Fibroblast of villous mesenchyme (primary cell): ENCODE results near the gene FBL. TPM values are rescaled to one million over a fixed set of nuclear protein-coding genes. Genes with fewer than 3 reads are reported as not detected.
"Not testable (repeated sequence)": the region's sequence is repeated elsewhere in the genome, so short reads cannot be mapped to it uniquely, and the experiment has no call there.

Experiments used
- DNase-seq: peaks from one replicate; pipeline ENCODE4 v3.0.0-alpha.2; 2010; ENCODE audit warnings: low read depth
- H3K4me3 ChIP-seq: 2 replicates; pipeline ENCODE4 v1.5.1; 2011; ENCODE audit warnings: low read depth, mild to moderate bottlenecking, low read length
- total RNA-seq: library from RNA; depleted of rRNA; stranded (reverse); fragments of >200 nt; gene quantifications from 2 replicates; pipeline ENCODE4 v1.2.3, GENCODE V29; 2012
- TF ChIP-seq, protein P1 (sequence below): IDR thresholded peaks from 2 replicates; pipeline ENCODE4 v1.5.1; 2012; ENCODE audit warnings: low read depth, mild to moderate bottlenecking, low read length; ENCODE audit not compliant: insufficient read depth

The FBL gene
- 83.3 and 114 TPM in 2 replicates for total RNA-seq

DNA sequence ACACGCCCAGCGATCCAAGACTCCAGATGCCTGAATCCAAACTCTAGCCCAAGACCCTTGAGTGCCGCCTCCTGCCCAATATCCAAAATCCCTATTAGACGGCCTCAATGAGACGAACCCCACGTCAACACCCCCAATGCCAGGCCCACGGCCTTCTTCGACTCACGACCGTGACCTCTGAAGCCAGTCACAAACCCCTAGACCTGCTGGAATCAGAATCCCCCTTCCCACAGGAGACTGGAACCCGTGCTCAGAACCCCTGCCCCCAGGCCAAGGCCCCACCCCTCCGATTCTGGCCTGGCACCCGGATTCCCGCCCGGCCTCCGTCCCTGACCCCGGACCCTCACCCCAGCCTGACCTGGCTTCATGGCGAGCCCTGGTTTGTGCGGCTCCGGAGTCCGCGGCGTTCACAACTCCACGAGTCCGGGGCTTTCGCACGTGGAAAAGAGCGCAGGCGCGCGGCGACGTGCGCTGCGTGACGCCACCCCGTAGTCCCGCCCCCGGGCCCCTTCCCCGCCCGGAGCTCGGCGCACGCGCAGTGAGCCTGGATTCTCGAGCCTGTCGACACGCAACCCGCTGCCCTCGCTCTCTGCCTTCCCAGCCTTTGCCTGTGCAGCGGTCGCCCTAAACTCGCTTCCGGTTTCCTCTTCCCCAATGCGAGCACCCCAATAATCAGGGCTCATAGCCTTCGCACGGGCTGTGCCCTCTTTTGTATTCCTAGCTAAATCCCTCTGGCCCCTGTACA lies at the start of gene FBL:
Gene FBL (minus strand): TSS at position 447 of the 745 bp plus-strand sequence. CDS start 79 bp downstream, at position 368.
- peak within 1 kb of the TSS; percentile 80 for H3K4me3 ChIP-seq
- peak; percentile 90 for DNase-seq
- TF ChIP-seq, protein P1, sequence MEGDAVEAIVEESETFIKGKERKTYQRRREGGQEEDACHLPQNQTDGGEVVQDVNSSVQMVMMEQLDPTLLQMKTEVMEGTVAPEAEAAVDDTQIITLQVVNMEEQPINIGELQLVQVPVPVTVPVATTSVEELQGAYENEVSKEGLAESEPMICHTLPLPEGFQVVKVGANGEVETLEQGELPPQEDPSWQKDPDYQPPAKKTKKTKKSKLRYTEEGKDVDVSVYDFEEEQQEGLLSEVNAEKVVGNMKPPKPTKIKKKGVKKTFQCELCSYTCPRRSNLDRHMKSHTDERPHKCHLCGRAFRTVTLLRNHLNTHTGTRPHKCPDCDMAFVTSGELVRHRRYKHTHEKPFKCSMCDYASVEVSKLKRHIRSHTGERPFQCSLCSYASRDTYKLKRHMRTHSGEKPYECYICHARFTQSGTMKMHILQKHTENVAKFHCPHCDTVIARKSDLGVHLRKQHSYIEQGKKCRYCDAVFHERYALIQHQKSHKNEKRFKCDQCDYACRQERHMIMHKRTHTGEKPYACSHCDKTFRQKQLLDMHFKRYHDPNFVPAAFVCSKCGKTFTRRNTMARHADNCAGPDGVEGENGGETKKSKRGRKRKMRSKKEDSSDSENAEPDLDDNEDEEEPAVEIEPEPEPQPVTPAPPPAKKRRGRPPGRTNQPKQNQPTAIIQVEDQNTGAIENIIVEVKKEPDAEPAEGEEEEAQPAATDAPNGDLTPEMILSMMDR = no peak

DNA sequence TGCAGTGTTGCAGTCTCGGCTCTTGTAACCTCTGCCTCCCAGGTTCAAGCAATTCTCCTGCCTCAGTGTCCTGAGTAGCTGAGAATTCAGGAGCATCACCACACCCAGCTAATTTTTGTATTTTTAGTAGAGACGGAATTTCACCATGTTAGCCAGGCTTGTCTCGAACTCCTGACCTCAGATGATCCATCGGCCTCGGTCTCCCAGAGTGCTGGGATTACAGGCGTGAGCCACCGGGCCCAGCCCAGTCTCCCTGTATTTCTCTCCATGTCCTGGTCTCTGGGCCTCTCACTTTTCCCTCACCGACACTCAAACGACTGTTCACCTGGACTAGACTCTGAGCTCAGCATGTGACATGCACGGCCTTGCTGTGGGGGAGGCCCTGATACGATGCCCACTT lies 48.9 kb upstream of the FBL start:
- not testable (repeated sequence) for H3K4me3 ChIP-seq, DNase-seq

DNA sequence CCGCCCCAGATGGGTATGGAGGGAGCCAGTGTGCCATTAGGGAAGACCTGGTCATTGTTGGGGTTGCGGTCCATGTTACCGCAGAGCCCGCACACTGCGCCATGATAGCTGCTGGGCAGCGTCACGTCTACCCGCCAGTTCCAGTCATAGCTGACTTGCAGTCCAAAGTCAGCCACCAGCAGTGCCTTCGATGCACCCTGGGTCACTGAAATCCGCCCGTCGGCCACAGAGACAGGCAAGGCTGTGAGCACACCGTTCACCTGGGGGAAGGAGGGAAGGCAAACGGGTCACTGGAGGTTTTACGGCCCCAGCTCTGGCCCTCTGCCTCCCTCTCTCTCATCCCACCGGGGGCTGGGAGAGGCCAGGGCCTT lies 48.0 kb upstream of the FBL start:
- not testable (repeated sequence) for DNase-seq, H3K4me3 ChIP-seq

DNA sequence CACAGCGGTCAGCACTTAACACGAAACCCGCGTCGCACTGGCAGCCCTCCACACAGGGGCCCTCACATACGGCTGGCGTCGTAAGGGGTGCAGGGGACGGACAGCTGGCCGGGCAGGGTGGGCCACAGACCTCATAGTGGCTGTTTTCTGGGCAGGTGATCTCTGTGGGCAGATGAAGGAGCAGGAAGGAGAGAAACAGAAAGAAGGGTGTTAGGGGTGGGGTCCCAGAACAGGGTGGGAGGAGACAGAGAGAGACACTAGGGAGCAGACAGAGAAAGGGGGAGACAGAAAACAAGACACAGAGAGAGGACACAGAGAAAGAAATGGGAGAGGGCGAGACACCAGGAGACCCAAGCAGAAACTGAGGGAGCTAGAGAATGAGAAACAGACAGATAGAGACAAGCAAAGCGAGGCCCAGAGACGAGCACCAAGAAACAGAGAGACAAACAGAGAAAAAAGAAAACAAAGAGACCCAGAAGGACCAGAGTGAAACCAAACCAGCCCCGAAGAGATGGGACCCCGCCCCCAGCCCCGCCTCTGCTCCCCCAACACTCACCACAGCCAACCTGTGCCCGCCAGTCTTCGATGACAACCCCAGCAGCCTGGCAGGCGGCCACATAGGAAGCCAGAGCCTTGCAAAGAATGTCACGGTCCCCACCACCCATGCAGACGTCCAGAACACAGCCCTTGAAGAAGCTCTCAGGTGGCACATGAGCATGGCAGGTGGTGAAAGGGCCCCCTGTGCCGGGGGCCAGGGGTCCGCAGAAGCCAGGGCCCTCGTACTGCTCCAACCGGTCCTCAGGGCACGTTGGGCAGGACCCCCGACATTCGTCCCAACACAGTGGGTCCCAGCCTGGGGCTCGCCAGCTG lies 47.4 kb upstream of the FBL start:
- H3K4me3 ChIP-seq, DNase-seq: not testable (repeated sequence)

DNA sequence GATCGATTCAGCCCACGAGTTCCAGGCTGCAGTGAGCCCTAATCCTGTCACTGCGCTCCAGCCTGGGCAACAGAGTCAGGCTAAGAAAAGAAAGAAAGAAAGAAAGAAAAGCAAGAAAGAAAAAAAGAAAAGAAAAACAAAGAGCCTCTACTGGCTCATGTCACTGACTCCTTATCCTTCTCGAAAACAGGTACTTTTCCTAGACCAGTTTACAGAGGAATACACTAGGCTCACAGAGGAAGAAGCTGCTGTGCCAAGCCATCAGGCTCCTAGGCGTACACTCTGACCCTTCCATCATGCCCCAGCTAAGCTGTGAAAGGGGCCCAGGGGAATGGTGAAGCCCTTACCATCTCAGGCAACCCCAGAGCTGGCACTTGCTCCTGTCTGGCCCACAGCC lies 46.3 kb upstream of the FBL start:
- not testable (repeated sequence) for H3K4me3 ChIP-seq, DNase-seq

DNA sequence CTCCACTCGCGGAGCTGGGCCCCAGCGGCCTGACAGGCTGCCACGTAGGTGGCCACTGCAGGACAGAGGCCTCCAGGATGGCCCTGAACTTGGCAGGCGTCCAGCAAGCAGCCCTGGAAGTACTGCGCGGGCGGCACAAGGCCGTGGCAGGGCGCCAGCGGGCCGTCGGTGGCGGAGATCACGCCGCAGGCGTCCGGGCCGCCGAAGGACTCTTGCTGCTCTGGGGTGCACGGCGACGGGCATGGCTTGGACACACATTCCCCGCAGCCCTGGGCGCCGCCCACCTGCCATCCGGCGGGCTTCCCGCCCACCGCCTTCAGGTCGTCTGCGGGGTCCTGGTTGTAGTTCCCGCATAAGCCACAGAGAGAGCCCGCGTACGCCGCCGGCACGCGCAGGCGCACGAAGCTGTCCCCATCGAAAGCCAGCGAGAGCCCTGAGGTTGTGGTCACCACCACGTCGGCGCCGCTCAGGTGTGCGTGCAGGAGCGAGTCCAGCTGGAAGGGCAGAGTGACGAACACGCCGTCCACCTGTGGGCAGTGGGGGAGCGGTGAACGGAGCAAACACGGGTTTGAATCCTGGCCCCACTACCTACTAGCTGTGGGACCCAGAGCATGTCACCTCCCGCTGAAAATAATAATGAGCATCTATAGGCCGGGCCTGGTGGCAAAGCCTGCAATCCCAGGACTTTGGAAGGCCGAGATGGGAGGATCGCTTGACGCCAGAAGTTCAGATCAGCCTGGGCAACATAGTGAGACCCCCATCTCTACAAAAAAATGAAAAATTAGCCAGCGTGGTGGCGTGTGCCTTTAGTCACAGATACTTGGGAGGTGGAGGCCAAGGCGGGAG lies 45.7 kb upstream of the FBL start:
- H3K4me3 ChIP-seq, DNase-seq: not testable (repeated sequence)

DNA sequence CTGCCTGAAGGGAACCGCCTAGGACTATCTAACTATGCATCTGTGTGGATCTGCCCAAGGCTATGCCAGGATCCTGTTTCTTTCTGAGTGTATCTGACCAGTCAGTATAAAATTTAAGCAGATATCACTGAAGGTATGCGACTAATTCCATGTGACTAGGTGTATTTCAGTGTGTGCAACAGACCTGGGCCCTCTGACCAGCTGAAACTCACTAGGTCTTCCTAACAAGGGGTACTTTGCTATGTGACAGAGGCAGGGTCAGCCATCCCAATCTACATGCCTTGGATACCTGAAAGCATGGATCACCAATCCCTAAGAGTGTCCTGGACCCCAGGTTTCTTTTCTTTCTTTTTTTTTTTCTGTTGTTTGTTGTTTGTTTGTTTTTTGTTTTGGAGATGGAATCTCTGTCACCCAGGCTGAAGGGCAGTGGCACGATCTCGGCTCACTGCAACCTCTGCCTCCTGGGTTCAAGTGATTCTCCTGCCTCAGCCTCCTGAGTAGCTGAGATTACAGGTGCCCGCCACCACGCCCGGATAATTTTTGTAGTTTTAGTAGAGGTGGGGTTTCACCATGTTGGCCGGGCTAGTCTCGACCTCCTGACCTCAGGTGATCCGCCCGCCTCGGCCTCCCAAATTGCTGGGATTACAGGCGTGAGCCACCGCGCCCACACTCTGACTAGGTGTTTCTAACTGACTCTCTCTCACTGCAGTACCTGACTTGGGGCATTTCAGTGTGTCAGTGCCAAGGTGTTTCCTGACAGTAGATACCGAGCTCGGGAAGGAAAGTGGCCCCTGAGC lies 44.8 kb upstream of the FBL start:
- no peak overlapping the region for H3K4me3 ChIP-seq
- TF ChIP-seq, protein P1 = no peak
- no peak for DNase-seq

DNA sequence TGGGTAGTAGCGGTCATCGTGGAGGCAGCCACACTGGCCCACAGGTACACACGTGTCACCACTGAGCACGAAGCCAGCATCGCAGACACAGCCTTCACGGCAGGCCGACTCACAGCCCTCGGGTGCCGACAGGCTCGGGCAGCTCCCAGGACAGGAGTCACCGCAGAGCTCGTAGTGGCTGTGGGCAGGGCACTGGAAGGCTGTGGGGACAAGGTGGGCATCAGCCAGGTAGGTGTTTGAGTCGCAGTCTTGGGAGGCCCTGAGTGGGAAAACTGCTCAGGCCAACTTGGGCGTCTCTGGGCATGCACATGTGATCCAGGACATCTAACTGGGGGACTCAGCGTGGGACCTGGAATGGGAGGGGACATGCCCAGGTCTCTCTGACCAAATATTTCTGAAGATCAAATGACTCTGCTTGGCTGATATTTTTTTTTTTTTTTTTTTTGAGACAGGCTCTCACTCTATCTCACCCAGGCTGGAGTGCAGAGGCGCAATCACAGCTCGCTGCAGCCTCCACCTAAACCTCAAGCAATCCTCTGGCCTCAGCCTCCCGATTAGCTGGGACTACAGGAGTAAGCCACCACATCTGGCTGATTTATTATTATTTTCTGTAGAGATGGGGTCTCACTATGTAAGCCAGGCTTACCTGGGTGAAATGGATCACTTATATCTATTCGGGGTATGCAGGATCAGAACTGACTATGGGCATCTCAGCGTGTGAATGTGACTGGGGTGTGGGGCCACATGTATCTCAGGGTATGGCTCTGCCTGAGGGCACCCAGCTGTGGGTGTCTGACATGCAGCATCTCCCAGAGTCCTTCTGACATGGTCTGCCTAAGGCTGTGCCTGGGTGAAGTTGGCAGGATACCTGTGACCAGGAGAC lies 43.9 kb upstream of the FBL start:
- DNase-seq, H3K4me3 ChIP-seq: not testable (repeated sequence)

DNA sequence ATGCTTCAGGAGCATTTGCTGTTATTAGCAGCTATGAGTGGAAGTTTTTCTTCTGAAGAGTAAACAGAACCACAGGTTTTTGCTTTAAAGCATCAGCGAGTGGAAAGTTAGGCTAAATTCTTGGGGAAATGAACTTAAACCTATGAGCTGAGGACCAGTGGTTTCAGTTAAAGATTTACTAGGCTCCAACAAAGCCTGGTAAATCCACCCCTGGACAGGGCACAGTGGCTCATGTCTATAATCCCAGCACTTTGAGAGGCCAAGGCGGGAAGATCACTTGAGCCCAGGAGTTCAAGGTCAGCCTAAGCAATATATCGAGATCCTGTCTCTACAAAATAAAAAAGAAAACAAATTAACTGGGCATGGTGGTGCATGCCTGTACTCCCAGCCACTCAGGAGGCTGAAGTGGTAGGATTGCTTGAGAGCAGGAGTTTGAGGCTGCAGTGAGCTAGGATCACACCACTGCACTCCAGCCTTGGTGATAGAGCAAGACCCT lies 41.3 kb upstream of the FBL start:
- DNase-seq, H3K4me3 ChIP-seq: not testable (repeated sequence)

DNA sequence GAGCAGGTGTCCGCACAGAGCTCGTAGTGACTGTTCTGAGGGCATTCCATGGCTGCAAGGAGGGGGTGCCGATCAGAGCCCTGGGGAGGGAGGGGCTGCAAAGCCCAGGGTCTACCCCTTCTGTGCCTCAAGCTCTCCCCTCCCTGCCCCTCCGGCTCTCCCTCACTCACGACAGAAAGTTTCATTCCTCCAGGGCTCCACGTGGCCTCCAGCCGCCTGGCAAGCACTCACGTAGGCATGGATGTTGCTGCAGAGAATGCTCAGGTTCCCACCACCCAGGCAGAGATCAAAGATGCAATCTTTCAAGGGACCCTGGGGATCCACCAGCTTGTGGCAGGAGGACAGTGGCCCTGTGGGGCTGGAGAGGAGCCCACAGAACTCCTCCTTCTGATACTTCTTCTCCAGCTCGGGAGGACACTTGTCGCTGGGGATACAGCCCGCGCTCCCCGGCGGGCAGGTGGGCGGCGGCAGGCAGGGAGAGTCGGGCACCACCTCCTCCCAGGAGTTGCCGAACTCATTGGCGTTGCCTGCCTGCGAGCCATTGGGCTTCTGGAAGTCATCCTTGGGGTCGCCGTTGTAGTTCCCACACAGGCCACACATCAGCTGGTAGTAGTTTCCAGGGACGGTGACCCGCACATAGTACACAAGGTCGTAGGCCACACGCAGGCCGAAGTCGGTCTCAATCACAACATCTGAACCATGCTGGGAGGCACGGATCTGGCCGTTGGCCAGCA lies 39.8 kb upstream of the FBL start:
- H3K4me3 ChIP-seq, DNase-seq: not testable (repeated sequence)

DNA sequence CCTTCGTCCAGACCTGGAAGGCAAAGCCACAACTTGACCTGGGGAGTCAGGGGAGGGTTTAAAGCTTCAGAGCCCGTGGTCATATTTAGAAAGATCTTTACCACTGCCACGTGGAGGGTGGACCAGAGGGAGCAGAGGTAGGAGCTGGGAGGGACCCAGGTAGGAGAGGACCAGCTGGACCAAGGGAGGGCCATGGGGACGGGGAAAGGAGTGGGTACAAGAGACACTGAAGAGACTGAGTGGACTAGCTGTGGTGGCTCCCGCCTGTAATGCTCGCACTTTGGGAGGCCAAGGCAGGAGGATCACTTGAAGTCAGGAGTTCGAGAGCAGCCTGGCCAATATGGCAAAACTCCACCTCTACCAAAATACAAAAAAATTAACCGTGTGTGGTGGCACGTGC lies 38.5 kb upstream of the FBL start:
- DNase-seq, H3K4me3 ChIP-seq: not testable (repeated sequence)

DNA sequence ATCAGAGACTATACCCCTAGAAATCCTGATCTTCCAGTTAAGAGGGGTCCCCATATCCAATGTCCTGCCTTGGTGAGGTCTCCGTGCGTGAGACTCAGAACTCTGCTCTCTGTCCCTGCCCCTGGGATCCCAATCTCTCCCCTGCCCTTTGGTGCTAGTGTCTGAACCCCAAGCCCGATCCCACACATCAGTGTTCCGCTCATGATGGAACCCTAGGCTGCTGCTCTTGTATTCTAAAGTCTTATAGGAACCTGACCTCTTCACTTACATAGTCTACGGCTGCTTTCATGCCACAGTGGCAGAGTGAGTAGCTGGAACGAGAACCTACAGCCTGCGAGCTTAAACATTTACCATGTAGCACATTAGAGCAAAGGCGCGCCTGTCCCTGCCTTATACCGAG lies 36.5 kb upstream of the FBL start:
- not testable (repeated sequence) for DNase-seq, H3K4me3 ChIP-seq
